MV-4-11 (cell line): ENCODE results near the gene SH3BGRL3.

Experiments
- DNase-seq: peaks from one replicate; lab custom pipeline; 2025; lab: John Stamatoyannopoulos, UW

The SH3BGRL3 gene

DNA sequence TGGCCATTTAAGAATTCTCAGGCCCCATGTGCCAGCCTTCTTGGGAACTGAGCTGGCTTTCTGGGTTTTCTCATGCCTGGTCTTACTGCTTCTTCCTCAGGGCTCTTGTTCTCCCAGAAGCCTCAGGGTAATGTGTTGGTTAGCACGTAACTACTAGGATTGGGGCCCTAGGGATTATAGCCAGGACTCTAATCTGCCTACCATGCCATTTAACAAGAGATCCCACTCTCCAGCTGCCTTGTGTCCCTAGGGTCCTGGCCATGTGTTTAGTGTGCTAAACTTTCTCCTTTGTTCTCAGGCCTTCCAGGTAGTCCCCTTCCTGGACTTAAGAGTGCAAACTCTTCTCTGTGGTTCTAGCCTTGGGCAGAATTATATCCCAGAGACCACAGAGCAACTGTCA, 2.2 kb upstream of the SH3BGRL3 start:
- DNase-seq, result no peak

DNA sequence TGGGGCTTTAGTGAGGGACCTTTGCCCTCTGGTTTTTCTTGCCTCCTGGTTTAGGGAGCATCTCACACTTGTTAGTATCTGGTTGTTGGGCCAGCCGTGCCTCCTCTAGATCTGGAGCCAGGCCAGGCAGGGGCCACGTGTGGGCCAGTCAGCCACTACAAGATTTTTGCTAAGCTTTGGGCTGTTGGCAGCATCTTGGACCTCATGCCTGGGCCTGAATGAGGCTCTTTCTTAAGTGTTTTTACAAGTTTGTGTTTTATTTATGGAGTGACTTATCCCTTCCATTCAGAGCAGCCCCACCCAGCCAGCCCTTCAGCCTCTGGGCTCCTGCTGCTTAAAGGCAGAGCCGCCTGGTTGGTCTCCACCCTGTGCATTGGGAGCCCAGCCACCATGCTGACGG, 1.6 kb upstream of the SH3BGRL3 start:
- DNase-seq, result no peak

DNA sequence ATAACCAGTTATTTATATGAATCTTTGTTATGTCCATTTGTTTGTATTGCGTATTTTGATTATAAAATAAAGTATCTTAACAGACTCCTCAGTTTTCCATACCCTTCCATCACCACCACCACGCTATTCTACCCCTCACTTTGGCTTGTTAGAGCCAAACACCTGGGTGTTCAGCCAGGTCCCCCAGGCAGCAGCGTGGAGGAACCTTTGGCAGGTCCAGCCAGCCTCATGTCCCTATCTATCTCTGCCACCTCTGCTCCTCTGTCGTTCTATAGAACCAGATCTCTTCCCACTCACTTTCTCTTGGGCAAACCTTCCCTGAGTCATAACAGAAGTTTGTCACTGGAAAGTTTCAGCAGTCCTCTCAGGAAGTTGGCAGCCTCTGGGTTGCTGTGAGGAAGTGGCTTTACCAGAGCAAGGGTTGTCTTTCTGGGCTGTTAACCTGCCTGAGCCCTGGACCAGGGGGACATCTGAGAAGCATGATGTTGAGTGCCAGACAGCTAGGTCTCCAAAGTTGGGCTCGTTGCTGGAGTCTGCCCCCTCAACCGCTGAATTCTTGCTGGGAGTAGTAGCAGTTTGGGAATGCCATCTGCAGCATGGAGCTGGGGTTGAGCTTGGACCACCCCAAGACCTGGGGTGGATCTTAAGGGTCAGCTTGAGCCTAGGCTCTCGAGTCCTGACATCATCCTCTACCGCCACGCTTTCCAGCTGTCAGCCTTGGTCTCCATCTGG, 996 bp upstream of the SH3BGRL3 start:
- DNase-seq, result peak; percentile 87

DNA sequence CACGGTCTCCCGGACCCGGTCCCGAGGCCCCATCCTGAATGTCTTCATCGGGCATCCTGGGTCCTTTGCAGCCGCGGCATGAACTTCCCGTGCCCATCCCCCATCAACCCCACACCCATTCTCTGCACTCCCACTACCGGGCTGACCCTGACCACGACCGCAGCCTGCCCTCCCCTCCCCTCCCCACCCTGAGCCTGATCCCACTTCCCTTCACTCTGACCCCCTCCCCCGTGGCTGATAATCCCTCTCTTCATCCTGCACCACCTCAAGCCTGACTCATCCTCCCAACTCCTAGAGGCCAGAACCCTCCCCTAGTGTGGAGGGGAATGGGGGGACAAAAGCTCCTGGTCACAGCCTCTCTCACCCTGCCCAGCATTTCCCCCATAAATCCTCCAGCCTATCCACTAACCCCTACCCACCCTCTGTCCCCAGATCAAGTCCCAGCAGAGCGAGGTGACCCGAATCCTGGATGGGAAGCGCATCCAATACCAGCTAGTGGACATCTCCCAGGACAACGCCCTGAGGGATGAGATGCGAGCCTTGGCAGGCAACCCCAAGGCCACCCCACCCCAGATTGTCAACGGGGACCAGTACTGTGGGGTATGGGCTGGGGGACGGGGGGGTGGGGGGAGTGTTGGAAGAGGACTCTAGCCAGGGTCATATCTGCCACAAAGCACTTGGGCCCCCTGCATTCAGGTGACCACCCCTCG, 602 bp downstream of the SH3BGRL3 start:
- peak; percentile 76 for DNase-seq

DNA sequence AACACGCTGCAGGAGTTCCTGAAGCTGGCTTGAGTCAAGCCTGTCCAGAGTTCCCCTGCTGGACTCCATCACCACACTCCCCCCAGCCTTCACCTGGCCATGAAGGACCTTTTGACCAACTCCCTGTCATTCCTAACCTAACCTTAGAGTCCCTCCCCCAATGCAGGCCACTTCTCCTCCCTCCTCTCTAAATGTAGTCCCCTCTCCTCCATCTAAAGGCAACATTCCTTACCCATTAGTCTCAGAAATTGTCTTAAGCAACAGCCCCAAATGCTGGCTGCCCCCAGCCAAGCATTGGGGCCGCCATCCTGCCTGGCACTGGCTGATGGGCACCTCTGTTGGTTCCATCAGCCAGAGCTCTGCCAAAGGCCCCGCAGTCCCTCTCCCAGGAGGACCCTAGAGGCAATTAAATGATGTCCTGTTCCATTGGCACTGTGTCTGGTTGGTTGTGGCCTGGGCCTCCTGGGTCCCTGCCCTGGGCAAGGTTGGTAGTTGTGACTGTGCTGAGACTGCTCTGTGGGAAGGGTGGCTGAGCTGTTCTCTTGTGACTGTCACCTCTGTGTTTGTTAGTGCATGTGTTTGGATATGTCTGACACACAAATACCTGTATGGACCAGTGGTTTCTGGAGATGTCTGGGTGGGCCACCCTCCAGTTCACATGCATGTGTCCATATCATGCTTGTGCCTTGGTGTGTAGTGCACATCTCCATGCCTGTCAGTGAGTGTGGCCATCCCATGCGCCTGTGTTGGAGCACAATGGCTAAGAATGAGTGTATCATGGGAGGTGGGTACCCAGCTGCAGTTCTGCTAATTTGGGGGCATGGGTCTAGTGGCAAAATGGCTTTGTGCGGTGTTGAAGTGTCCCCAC, 1.4 kb downstream of the SH3BGRL3 start:
- no peak for DNase-seq

DNA sequence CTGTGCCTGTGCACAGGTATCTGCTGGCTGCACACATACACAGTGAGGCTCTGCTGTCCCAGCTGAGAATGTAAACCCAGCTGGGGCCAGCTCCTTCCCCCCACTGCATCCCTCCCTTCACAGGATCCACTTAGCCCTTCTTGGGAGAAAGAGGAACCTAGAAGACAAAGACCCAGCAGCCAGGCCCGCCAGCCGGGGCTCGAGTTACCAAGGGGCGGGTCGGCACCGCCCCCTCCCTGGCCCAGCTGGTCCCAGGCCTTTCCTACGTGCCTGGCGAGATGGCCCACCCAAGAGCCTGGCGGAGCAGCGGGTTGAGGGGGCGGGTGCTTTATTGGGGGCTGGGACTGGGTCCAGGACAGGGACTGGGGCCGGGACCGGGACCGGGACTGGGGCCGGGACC, 2.1 kb downstream of the SH3BGRL3 start:
- DNase-seq, result peak; percentile 71

DNA sequence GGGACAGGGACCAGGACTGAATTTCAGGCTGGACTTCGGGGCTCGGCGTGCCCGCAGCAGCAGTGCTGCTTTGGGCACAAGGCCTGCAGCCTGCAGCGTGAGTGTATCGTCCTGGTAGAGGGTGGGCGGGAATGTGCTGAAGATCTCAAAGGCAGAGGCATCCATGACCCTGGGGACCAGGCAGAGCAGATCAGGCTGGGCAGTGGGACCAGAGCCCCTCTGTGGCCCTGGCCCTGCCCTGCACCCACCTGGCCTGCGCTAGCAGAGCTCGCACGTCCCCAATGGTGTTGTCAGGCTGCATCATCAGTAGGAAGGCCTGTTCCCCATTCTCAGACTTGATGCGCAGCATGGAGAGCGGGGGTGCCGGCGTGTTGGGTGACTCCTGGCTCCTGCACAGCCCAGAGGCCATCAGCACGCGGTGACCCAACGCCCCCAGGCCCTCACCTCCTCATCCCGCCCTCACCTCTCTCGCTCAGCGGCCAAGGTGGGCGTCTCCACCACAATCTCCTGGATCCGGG, 2.6 kb downstream of the SH3BGRL3 start:
- DNase-seq, result no peak

DNA sequence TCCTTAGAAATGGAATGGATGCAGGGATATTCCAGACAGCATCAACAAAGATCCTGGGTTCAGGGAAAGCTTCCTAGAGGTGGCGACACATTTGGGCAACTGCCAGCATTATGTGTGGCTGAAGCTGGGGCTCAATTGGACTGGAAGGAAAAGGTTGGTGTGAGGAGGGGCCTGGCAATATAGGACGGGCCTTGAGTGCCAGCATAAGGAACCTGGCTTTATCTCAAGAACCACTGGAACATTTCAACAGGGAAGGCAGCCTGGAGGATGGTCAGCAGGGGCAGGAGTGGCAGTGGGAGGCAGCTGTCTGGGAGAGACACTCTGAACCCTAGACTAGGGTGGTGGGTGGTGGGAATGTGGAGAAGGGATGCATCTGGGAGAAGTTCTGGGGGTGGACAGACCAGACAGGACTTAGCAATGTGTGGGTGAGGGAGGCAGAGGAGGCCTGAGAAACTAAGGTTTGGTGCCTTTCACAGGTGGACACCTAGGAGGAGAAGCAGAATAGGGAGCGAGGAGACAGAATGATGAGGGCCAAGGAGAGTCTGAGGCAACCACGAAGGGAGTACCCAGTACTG, 3.5 kb downstream of the SH3BGRL3 start:
- no peak for DNase-seq

DNA sequence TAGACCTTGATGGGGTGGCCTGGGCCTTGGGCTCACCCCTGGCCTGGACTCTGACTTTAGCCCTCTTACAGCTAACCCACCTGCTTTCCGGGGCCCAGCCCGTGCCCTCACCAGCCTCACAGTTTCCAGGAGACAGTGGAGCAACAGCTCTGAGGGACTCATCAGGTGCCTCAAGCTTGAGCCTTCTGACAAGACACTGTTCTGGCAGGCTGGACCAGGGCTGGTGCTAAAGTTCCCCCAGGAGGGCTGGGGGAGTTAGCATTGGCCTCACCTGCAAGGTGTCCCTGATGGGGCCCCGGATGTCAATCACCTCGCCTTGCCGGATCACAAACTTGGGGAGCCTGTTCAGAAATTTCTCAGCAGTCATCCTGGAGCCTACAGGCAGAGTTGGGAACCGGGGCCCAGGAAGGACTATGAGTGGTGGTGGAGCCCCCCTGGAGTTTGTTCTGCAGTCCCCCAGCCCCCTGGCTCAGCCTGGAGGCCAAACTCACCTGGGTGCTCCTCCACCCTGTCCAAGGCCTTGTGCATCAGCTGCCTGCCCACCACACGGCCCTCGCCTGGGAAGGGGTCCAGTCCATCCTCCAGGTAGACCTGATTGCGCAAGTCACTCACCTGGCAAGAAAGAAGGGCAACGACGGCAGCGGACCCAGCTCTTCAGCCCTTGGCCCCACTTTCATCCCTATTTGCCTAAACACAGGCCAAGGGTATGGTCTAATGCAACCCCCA, 4.1 kb downstream of the SH3BGRL3 start:
- DNase-seq, result no peak

DNA sequence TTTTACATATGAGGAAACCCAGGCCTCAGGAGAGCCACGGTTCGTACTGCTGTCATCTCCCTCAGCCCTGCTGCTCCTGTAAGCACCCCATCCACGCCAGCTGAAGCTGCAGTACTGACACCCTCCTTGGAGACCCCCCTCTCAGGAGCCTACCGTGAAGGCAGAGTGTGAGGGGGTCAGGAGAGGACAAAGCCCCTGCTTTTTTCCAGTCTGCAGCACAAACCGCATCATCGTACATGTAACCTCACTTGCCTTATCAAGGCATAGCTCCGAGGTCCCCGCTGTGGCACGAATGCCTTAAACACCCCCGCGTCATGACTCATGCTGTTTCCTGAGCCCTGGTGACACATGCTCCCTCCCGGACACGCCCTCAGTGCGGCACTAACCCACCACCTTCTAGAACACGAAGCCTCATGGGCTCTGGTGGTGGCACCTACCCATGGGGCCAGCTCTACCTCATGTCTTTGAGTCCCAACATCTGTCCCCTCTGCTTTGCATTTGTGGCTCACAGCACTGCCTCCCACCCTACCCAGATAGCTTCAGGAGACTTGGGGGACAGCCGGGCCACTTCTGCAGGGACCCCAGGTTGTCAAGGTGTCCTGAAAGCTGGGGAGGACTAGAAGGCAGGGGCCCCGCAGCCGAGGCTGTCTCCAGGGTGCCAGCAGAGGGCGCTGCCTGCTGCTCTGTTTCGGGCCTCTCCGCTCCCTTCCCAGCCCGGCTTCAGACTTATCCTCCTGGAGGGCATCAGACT, 4.9 kb downstream of the SH3BGRL3 start:
- DNase-seq, result peak; percentile 96

DNA sequence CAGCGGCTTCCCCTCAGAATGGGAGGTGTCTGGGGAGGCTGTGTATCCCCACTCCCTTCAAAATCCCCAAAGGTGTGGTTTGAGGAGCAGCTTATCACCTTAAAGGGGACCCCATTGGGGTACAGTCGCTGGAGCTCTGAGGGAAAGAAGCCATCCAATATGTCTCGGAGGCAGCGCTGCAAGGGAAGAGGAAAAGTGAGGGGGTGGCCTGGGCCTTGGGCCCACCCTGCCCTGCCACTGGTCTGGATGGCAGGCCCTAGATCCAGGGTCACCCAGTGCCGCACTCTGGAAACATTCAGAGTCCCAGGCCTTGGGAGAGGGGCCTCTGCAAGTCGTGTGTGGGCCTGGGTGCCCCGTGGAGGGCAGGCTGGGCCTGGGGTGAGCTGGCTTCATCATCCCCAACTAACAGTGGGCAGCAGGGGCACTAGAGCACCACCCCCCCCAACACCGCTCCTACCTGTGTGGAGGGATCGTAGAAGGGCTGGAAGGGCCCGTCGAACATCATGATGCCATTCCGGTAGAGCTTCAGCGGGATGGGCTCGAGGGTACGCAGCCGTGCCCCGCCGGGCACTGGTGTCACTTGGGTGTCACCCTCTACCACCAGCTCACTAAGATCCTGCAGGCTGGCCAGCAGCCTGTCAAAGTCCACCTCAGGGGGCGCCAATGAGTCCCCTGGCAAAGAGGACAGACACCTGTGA, 5.6 kb downstream of the SH3BGRL3 start:
- no peak for DNase-seq

DNA sequence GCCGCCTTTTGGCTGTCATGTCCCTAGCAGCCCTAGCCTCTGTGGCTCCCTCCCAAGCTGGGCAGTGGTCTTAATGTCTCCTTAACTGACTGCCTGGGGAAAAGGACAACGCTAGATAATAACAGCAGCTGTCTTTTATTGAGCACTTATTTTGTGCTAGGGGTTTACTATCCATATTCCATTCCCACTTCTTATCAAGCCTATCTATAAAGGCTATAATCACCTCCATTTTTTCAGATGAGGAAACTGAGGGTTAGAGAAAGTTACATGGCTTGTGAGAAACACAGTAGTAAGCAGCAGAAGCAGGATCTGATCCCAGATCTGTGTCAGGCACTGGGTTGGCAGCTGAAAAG, 6.2 kb downstream of the SH3BGRL3 start:
- no peak for DNase-seq

DNA sequence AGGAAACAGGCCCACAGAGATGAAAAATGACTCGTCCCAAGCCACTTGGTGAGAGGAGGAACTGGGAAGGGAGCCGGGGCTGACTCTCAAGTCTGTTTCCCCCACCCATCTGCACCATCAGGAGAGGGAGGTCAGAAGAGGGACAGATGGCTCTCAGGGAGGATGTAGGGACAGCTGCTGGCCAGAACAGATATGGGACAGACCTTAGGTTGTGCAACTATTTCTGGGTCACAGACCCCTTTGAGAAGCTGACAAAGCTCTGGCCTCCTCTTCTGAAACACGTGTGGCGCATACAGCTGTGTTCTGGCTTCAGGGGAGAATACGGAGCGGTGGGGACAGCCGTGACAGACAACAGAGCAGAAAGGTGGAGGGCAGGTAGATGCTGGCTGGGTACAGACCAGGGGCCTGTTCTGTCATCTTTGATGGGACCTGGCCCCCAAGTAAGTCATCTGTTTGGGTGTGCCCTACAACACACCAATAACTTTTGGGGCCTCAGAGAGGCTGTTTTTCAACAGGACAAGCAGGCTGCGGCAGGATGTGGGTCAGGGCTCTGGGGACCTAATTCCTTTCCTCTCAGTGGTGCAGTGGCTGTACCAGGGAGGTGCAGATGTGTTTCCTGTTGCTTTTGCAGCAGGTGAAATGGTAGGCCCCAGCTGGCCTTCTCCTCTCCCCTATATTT, 7.3 kb downstream of the SH3BGRL3 start:
- peak; percentile 91 for DNase-seq

DNA sequence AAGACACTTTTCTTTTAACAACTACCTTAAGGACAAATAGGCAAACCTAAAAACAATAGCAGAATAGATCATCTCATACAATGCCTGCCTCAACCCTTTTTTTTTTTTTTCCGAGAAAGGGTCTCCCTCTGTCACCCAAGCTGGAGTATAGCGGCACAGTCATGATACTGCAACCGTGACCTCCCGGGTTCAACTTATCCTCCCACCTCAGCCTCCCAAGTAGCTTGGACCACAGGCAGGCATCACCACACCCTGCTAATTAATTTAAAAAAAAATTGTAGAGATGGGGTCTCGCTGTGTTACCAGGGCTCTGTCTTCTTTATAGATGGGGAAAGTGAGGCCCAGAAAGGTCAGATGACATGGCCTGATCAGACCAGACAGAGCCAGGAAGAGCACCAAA, 7.9 kb downstream of the SH3BGRL3 start:
- no peak for DNase-seq

DNA sequence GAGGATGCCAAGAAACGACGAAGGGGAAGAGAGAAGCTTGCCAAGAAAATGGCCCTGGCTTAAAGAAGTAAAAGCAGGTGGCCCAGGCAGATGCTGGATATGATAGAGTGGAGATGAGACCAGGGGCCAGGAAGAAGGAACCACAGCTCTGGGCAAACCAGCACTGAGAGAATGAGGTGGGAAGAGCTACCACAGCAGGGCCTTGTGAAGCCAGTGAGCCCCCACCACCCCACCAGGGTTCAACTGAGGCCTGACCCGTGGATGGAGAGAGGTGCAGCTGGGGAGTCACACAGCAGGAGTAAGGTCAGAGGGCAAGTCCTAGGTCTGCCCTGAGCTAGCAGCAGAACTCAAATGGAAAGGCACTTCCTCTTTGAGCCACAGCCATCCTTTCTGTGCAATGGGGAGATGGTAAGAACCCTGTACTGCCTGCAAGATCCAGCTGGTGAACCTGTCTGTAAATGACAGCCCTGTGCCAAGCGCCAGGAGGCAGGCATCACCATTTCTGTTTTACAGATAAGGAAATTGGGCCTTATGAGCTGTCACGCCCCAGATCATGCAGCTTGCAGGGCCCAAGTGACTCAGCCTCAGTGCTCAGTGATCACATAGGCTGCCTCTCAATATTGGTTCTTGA, 8.5 kb downstream of the SH3BGRL3 start:
- peak; percentile 79 for DNase-seq

DNA sequence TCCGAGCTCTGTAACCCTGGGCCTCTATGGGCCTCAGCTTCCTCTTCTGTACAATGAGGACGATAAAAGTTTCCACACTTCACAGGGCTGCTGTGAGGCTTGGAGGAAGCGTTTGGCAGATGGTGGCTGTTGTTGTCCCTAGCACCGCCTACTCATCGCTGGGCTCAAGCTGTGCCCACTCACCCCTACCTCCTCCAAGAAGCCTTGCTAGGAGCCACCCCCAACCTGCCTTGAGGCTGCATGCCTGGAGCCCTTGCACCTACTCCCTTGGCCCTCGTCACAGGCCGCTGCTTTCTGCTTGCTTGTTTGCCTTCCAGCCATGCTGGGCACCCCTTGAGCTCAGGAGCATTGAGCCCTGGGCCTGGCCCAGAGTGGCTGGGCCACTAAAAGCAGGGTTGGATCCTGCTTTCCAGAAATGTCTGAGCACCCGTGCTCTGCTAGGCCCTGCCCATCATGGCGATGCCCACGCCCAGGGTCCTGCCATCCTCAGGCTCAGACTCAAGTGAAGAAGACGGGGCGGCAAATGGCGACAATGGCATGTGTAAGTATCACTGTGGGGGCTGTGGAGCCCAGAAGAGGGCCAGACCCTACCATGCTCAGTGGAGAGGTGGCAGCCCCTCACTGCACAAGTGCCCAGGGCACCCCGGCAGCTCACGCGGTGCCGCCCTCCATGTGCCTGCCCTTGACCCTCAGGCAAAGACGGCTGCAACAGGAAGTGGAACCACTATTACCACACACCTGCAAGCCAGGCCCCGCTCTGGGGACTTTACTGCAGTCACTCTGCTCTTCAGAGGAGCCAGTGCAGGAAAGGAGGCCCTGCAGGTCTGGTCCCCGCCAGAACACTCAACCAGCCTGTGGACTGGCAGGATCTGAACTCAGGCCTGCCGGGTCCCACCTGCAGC, 9.5 kb downstream of the SH3BGRL3 start:
- peak; percentile 91 for DNase-seq

DNA sequence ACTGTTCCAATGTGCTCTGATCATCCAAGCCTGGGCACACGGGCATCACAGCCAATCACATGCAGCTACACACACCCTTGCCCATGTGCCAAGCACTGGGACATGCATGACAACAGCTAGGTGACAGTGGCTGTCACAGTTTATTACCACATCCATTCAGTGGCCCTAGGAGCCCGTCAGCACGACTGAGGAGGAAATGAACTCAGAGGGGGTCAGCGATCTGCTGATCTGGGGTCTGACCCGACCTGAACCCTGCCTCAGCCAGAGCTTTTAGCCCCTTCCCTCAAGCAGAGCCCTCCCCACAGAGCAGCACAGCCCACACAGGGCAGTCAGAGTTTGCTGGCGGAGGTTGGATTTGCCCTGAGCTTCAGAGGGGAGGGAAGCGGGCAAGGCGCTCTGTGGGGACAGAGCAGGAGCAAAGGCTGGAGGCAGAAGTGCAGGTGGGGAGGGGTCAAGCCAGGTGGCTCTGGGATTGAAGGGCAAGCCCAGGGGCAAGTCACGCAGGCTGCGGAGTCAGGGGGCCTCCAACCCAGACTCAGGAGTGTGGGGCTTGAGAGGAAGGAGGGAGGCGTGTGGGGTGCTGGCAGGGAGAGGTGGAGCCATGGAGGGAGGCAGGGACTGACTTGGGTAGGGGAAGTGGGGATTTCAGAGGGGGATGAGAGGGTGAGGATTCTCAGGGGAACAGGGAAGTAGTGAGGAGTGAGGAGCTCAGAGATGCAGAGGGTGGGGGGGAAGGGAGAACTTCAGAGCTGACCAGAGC, 10.4 kb downstream of the SH3BGRL3 start:
- peak; percentile 65 for DNase-seq
